AG04449 (cell line): Measurements from ENCODE around the gene KCNK3.

ENCODE experiments used
- CTCF ChIA-PET: fragments of 350-600 bp; formaldehyde crosslinking; extraction: SDS; loops from one replicate; lab custom pipeline; 2021; ENCODE audit warnings: antibody characterized with exemption; lab: Yijun Ruan, JAX
- POLR2A ChIA-PET: fragments of 400-600, 350-600 bp; formaldehyde crosslinking; extraction: SDS; loops from one replicate; lab custom pipeline; 2020; ENCODE audit warnings: antibody characterized with exemption, inconsistent platforms; lab: Yijun Ruan, JAX
- DNase-seq: peaks from one replicate; pipeline ENCODE4 v3.0.0-alpha.2; 2010; ENCODE audit warnings: low read depth, low spot score
- H3K4me3 ChIP-seq: 2 replicates; pipeline ENCODE4 v1.5.1; 2011; ENCODE audit warnings: low read depth, mild to moderate bottlenecking, control low read depth, low read length
- TF ChIP-seq, protein P1 (sequence below): IDR thresholded peaks from one replicate; pipeline ENCODE4 v1.5.1; 2011; ENCODE audit warnings: mild to moderate bottlenecking, moderate library complexity, low read length, control low read depth, inconsistent platforms; ENCODE audit not compliant: insufficient read depth; ENCODE audit errors: missing control alignments

KCNK3 gene

DNA sequence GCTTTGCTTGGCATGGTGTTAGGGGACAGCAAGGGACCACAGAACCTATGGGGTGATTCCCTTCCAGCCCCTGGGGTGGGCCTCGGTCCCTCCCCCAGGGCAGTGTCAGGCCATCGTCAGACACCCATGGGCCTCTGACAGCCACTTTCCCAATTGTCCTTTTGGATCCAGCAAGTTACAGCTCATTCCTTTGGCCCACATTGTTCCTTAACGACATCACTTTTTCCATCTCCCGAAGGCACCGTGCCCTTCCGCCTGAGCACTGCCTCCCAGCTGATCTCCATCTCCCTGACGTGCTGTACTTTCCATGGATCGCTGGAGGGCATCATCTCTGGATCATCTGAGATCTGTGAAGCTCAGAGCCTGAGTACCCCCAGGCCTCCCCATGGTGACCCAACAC lies 10.4 kb upstream of the KCNK3 start:
- ChIA-PET CTCF (no interaction called here), POLR2A (no interaction called here)
- TF ChIP-seq, protein P1, sequence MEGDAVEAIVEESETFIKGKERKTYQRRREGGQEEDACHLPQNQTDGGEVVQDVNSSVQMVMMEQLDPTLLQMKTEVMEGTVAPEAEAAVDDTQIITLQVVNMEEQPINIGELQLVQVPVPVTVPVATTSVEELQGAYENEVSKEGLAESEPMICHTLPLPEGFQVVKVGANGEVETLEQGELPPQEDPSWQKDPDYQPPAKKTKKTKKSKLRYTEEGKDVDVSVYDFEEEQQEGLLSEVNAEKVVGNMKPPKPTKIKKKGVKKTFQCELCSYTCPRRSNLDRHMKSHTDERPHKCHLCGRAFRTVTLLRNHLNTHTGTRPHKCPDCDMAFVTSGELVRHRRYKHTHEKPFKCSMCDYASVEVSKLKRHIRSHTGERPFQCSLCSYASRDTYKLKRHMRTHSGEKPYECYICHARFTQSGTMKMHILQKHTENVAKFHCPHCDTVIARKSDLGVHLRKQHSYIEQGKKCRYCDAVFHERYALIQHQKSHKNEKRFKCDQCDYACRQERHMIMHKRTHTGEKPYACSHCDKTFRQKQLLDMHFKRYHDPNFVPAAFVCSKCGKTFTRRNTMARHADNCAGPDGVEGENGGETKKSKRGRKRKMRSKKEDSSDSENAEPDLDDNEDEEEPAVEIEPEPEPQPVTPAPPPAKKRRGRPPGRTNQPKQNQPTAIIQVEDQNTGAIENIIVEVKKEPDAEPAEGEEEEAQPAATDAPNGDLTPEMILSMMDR: no peak
- DNase-seq: no peak
- no peak overlapping the region for H3K4me3 ChIP-seq

DNA sequence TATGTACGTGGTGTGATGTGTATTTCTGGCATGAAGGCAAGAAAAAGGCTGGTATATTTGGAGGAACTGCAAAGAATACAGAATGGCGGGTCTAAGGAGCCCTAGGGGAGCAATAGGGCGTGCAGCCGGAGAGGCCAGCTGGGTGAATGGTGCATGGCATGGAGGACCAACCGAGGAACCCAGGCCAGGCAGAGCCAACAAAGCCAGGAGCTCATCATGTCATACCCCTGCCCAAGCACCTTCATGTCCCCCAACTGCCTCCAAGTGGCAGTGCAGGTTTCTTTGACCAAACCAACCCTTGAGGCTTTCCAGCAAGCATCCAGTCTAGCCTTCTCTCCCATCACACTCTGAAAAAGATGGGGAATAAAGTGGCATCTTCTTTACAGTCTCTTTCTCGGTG lies 8.9 kb upstream of the KCNK3 start:
- ChIA-PET POLR2A (no interaction called here), CTCF (interaction anchor here (1.1 to 1.5 kb wide), 2 partner anchors 59 to 78 kb away, joined by 3 read pairs; no protein-coding TSS in a partner anchor)
- no peak for DNase-seq
- TF ChIP-seq, protein P1: no peak
- no peak overlapping the region for H3K4me3 ChIP-seq

DNA sequence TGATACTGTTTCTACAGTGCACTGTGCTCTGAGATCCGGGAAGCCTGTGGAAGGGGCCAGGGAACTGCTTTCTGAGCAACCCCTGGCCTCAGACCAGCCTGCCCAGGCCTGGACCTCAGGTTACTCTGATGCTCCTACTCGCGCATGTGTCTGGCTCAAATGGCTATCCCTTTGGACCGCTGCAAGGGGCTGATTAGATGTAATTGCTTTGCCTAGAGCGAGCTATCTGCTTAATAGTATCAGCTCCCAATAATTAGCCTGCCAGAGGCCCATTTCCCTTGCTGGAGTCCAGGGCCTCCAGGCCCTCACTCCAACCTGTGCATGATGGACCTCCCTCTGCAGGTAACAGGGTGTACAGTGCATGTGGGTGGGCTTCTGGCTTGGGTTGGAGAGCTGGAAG lies 7.2 kb upstream of the KCNK3 start:
- no peak for DNase-seq
- no peak overlapping the region for H3K4me3 ChIP-seq
- TF ChIP-seq, protein P1: no peak
- CTCF ChIA-PET: interaction anchor here (1.2 kb wide), 1 partner anchor 27 kb away, joined by 3 read pairs; no protein-coding TSS in a partner anchor
- POLR2A ChIA-PET: no interaction called here

DNA sequence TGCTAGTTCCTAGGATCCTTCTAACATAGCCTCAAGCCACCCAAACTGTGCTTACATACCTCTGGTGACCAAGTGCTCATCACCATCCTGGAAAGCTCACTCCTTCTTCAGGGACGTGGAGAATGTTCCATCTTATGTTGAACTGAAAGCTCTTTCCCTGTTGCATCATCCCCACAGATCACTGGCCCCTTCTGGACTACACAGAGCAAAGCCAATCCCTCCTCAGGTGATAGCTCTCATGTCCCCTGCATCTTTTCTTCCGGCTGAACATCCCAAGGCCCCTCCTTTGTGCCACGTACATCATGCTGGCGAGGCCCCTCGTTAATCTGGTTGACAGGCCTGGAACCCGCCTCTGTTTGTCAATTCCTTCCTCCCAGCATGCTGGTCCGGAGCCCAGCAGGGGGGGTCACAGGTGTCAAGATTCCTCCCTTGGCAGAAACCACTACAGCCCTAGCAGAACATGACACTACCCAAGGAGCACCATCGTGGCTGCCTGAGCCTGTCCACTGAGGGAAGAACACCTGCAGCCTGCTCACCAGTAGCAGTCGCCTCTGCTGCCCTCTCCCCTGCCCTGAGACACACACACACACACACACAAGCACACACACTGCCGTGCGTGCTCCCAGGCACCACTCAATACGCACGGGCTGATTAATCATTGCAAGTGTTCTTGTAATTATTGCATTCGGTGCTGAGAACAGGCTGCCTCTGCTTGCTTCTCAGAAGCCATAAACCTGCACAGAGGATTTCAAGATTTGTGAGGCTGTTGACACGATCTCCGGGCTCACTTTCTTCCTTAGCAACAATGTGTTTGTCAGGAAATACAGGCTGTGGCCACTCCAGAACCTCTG lies 6.3 kb upstream of the KCNK3 start:
- ChIA-PET POLR2A (no interaction called here), CTCF (no interaction called here)
- DNase-seq: no peak
- H3K4me3 ChIP-seq: no peak overlapping the region
- TF ChIP-seq, protein P1: no peak

DNA sequence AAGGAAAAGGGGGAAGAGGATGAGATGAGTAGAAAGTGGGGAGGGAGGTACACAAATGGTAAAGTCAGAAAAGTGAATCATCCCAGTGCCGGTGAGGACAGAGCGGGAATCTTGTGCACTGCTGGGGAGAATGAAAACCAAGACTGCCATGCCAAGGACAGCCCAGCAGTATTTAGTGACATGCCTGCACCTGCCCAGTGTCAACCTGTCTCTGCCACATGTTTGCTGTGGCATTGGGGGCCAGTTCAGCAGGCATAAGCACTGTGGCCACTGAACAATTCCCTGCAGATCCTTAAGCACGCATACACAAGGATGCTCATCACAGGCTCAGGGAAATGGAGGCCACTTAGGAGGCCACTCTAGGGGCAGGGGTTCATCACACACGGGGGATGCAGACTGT lies 5.2 kb upstream of the KCNK3 start:
- TF ChIP-seq, protein P1: no peak
- no peak for DNase-seq
- ChIA-PET POLR2A (no interaction called here), CTCF (no interaction called here)
- H3K4me3 ChIP-seq: no peak overlapping the region

DNA sequence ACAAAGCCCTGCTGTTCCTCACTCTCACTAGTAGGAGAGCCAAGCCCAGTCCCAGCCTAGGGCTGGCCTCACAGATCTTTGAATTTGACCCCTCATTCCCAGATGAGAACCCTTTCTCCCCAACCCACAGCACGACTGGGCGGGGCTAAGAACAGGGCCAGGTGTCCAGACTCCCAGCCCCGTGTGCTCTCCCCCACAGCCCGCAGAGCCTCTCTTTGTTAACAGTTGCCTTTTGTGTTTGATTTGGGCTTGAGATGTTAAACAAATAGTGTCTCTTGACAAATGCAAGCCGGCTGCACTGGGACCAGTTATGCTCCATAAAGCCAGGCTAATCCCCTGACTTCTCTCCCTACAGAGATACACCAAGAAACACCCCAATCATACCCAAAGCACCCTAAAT lies 4.7 kb upstream of the KCNK3 start:
- ChIA-PET CTCF (no interaction called here), POLR2A (no interaction called here)
- H3K4me3 ChIP-seq: no peak overlapping the region
- DNase-seq: no peak
- TF ChIP-seq, protein P1: no peak
